Stomach smooth muscle (tissue), 2 donors: ENCODE measurements around the gene INTS1.

Experiments
- H3K27ac ChIP-seq: one replicate; pipeline ENCODE4 v1.7.0; 2013; ENCODE audit warnings: mild to moderate bottlenecking, low read length, inconsistent platforms
- H3K27me3 ChIP-seq, 2 donors: one replicate each; pipeline ENCODE4 v1.7.0; 2013; ENCODE audit warnings: low read length in 2 of 2; ENCODE audit not compliant: insufficient read depth in 2 of 2, control insufficient read depth in 1 of 2
- H3K36me3 ChIP-seq, 2 donors: one replicate each; pipeline ENCODE4 v1.7.0; 2013; ENCODE audit warnings: low read length in 2 of 2; ENCODE audit not compliant: control insufficient read depth in 2 of 2, insufficient read depth in 2 of 2
- H3K4me1 ChIP-seq: one replicate; pipeline ENCODE4 v1.7.0; 2013; ENCODE audit warnings: low read length; ENCODE audit not compliant: control insufficient read depth, insufficient read depth
- H3K4me3 ChIP-seq, 2 donors: one replicate each; pipeline ENCODE4 v1.7.0; 2013; ENCODE audit warnings: low read length in 2 of 2
- H3K9ac ChIP-seq, 2 donors: one replicate each; pipeline ENCODE4 v1.7.0; 2013; ENCODE audit warnings: low read length in 2 of 2, mild to moderate bottlenecking in 1 of 2
- H3K9me3 ChIP-seq, 2 donors: one replicate each; pipeline ENCODE4 v1.7.0; 2013; ENCODE audit warnings: low read length in 2 of 2; ENCODE audit not compliant: control insufficient read depth in 2 of 2
- donor health status: healthy.
- donor health status: Pancreatic carcinoma.

INTS1 gene

DNA sequence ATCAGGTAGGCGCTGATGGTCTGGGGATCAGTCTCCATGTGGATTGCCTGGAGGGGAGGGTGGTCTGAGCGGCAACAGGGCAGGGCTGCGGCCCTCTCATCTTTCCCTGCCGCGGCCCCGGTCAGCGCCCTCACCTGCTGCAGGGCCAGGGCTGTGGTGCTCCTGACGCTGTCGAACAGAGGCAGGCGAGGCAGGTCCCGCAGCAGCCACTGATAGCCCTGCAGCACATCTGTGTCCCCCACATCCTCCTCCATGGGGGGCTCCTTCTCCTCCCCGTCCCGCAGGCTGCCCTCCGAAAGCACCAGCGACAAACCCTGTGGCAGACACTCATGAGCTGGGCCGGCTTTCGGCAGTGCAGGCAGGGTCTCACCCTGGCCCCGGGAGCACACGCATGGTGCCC, 19.0 kb downstream of the INTS1 start:
- Histone ChIP-seq H3K27ac (no peak overlapping the region), H3K36me3 (peaks cover 40 to 52% of the 10 kb centered on the region in 2 donors), H3K9ac (no peak overlapping the region), H3K27me3 (no peaks in the 10 kb centered on the region), H3K4me3 (no peak overlapping the region), H3K9me3 (no peaks in the 10 kb centered on the region), H3K4me1 (peaks cover 3% of the 10 kb centered on the region)

DNA sequence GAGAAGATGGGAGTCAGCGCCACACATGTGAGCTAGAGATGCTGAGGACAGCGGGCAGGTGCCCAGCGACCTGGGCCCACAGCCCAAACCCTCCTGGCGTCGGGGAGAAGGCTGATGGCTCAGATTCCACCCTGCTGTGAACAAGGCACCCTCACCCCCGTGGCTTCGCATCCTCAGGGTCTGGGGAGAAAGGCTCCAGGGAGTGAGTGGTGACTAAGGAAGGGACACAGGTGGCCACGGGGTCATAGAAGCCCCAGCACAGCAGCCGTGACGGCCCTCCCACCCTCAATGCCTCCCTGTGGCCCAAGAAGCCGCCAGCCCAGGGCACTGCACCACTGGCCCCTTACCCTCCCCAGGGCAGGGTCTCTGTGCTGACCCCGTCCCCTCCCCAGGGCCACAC, 19.6 kb downstream of the INTS1 start:
- peaks cover 35 to 51% of the 10 kb centered on the region in 2 donors for H3K36me3 ChIP-seq
- H3K4me1 ChIP-seq: peaks cover 3% of the 10 kb centered on the region
- no peaks in the 10 kb centered on the region for H3K9me3 ChIP-seq
- H3K27ac ChIP-seq: no peak overlapping the region
- H3K9ac ChIP-seq: no peak overlapping the region
- no peaks in the 10 kb centered on the region for H3K27me3 ChIP-seq
- H3K4me3 ChIP-seq: no peak overlapping the region

DNA sequence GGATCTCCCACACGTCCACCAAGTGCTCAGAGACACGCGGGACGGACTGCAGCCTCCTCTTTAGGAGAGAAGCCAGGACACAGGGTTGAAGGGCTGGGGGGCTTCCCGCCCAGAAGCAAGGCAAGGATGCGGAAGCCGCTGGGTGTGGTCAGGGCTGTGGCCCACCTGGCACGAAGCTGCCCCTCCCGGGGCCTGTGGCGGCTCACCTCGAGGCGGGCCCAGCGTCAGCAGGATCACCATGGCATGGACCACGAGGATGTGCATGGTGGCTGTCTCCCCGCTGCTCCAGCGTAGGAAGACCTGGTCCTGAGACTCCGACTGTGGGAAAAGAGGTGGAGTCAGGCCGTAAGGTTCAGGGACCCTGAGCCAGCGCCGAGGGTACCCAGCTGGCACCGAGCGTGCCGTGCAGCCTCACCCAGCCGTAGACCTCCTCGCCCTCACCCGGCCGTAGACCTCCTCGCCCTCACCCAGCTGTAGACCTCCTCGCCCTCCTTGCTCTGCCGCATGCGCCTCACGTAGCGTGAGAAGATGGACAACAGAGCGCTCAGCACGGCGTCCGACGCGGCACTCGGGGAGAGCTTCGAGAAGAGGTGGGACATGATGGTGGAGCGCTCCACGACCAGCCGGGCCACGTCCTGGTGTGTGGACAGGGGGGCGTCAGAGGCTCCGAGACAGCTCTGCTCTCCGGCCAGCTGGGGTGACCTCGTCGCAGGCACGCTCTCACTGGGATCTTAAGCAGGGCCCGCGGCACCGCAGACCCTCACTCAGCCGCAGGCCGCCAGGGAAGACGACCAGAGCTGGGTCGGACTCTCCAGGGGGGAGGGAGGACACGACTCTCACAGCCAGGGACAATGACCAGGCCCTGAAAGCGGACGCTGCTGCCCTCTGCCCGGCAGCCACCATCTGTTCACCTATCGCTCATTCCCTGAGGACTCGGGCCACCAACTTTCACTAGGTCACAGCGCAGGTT, 20.4 kb downstream of the INTS1 start:
- Histone ChIP-seq H3K27ac (no peak overlapping the region), H3K4me1 (peaks cover 3% of the 10 kb centered on the region), H3K9me3 (no peaks in the 10 kb centered on the region), H3K4me3 (no peak overlapping the region), H3K9ac (no peak overlapping the region), H3K36me3 (peaks cover 27 to 44% of the 10 kb centered on the region in 2 donors), H3K27me3 (no peaks in the 10 kb centered on the region)

DNA sequence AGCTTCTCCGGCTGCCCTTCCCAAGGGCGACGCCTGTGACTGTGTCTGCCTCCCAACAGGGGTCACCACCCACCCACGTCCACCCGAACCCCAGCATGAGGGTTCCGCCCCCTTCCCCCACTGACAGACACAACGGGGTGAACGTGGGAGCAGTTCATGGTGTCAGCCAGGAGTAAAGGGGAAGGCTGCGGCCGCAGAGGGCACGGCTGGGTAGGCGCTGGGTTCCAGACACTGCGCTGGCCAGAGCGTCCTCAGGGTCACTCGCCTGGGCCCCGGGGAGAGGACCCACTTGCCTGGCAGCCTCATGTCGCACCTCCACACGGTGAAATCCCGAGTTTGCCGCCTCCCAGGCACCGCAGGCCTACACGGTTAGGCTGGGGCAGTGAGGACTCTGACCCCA, 21.1 kb downstream of the INTS1 start:
- Histone ChIP-seq H3K27ac (no peak overlapping the region), H3K9me3 (no peaks in the 10 kb centered on the region), H3K9ac (no peak overlapping the region), H3K4me3 (no peak overlapping the region), H3K27me3 (no peaks in the 10 kb centered on the region), H3K36me3 (peaks cover 25 to 38% of the 10 kb centered on the region in 2 donors), H3K4me1 (peaks cover 3% of the 10 kb centered on the region)

DNA sequence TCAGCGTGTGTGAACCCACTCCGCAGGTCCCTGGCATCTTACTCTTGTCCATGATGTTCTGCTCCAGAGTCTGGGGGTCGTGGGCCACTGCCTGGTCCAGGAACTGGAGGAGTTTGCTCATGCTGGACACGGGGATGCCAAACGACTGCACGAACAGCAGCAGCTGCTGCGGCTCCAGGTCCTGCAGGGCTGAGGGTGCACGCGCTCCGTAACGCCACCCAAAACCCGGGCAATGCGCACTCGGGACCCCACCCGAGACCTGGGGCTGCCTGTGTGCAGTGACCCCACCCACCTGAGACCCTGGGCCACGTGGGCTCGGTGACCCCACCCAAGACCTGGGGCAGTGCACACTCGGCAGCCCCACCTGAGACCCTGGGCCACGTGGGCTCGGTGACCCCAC, 22.9 kb downstream of the INTS1 start:
- Histone ChIP-seq H3K27ac (no peak overlapping the region), H3K4me1 (peaks cover 3% of the 10 kb centered on the region), H3K4me3 (no peak overlapping the region), H3K27me3 (no peaks in the 10 kb centered on the region), H3K9me3 (no peaks in the 10 kb centered on the region), H3K36me3 (peaks cover 19 to 30% of the 10 kb centered on the region in 2 donors), H3K9ac (no peak overlapping the region)

DNA sequence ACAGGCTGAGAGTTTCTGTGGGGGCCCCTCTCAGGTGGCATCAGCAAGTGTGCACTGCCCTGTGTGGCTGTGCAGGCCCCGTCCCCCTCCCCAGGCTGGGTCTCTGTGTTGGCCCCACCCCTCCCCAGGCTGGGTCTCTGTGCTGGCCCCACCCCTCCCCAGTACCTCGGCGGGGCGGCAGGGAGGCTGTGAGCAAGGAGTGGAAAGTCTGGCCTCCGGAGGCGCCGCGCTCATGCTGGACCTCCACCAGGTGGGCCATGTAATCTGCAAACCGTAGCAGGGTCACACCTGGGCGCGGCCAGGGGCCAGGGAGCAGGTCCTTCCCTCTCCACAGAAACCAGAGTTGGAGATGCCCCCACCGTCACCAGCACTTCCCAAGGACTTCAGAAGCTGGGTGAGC, 23.5 kb downstream of the INTS1 start:
- Histone ChIP-seq H3K4me1 (peaks cover 3% of the 10 kb centered on the region), H3K27me3 (no peaks in the 10 kb centered on the region), H3K36me3 (peaks cover 19 to 33% of the 10 kb centered on the region in 2 donors)

DNA sequence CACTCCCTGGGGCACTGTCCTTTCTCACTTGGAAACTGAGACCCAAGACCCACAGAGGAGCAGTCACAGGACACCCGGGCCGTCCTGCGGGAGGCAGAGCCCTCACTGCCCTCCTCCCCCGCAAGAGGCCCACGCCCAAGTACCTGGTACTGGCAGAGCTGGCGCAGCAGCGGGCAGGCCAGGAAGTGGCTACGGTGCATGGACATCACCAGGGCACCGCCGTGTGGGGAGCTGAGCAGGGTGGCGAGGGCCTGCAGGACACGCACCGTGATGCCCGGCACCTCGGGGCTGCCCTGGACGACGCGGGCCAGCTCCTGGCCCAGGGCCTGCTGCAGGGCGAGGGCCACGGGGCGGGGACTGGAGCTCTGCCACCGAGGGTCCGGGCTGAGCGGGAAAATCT, 24.9 kb downstream of the INTS1 start:
- Histone ChIP-seq H3K36me3 (peaks cover 14 to 25% of the 10 kb centered on the region in 2 donors), H3K9me3 (no peaks in the 10 kb centered on the region), H3K27me3 (no peaks in the 10 kb centered on the region), H3K9ac (no peak overlapping the region), H3K27ac (no peak overlapping the region), H3K4me1 (peaks cover 3% of the 10 kb centered on the region), H3K4me3 (no peak overlapping the region)

More for the DNA sequence above, 23.5 kb downstream of the INTS1 start:
- Histone ChIP-seq H3K9ac (no peak overlapping the region), H3K9me3 (no peaks in the 10 kb centered on the region), H3K4me3 (no peak overlapping the region), H3K27ac (no peak overlapping the region)

DNA sequence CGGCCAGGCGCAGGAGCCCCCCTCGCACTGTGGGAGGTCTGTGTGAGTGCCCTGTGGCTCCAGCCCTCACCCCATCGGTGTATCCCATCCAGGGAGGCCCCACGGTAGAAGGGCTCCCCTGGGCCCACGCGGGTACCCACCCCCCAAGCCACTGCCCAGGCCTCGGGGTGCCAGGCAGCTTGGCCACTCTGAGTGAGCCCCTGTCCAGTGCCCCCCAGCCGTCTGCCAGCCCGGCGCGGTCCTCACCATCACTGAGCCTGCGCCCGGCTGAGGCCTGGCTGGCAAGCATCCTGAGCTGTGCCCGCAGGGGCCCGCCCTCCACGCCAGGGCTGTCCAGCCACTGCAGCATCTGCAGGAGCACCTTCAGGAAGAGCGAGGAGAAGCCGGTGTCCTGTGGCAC, 25.7 kb downstream of the INTS1 start:
- Histone ChIP-seq H3K9ac (no peak overlapping the region), H3K9me3 (no peaks in the 10 kb centered on the region), H3K4me1 (peaks cover 9% of the 10 kb centered on the region), H3K4me3 (no peak overlapping the region), H3K36me3 (peaks cover 8 to 25% of the 10 kb centered on the region in 2 donors), H3K27ac (no peak overlapping the region), H3K27me3 (no peaks in the 10 kb centered on the region)

DNA sequence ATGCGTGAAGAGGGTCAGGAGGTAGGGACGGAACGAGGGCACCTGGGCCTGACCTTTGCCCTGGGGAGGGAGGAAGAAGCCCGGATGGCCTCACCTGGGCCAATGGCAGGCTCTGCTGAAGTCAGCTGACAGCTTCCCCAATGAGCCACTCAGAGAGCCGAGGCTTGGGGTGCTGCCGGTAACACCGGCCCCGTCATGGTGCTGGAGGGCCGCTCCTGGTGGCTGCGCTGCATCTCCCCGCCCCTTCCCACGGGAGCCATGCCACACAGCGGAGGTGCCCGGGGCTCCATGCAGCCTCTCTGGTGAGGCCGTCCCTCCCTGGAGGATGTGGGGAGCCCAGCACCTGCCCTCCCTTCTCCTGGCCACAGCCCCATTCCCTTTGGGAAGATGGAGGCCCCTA, 27.3 kb downstream of the INTS1 start:
- H3K27me3 ChIP-seq: no peaks in the 10 kb centered on the region
- no peak overlapping the region for H3K27ac ChIP-seq
- H3K9me3 ChIP-seq: no peaks in the 10 kb centered on the region
- peaks cover 6% of the 10 kb centered on the region for H3K4me1 ChIP-seq
- no peak overlapping the region for H3K4me3 ChIP-seq
- H3K36me3 ChIP-seq: peaks cover 0 to 22% of the 10 kb centered on the region in 2 donors
- H3K9ac ChIP-seq: no peak overlapping the region

DNA sequence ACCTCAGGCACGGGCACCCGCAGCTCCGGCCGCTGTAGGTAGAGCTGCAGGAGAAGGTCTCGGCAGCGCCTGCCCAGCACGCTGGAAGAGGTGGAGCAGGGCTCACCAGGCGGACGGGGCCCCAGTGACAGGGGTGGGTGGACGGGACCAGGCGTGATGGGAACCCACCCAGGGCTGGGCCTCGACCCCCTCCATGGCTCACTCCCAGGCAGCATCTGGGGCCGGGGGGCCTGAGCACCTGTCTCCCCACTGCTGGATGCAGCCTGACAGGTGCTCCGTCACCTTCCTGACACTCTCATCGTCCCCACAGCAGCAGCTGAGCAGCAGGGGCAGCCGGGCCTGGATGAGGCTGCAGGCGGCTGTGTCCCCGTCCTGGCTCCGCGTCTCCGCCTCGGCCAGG, 28.2 kb downstream of the INTS1 start:
- Histone ChIP-seq H3K4me1 (peaks cover 6% of the 10 kb centered on the region), H3K36me3 (peaks cover 0 to 22% of the 10 kb centered on the region in 2 donors), H3K4me3 (no peak overlapping the region), H3K27me3 (no peaks in the 10 kb centered on the region), H3K9me3 (no peaks in the 10 kb centered on the region), H3K9ac (no peak overlapping the region), H3K27ac (no peak overlapping the region)

DNA sequence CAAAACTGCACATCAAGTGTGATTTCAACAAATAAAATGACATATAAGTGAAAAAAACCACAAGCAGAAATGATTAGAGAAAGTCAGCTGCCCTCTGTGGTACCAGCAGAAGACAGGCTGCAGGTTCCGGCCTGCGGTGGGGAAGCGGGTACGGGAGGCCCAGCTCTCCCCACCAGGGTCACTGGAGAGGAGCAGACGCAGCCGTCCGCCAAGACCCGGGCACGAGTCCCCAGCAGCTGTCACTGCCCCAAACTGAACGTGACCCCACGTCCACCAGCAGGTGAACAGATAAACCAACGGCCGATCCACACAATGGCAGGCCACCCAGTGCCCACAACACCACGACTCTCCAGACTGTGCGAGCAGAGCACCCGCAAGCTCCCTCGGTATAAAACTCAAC, 28.8 kb downstream of the INTS1 start:
- Histone ChIP-seq H3K27ac (no peak overlapping the region), H3K4me3 (no peak overlapping the region), H3K36me3 (peaks cover 0 to 19% of the 10 kb centered on the region in 2 donors), H3K27me3 (no peaks in the 10 kb centered on the region), H3K9me3 (no peaks in the 10 kb centered on the region), H3K9ac (no peak overlapping the region), H3K4me1 (peaks cover 6% of the 10 kb centered on the region)
